IMR-90 (cell line): ENCODE data around the gene COL15A1. TPM values are rescaled to one million over a fixed set of nuclear protein-coding genes. Genes with fewer than 3 reads are reported as not detected.

Source experiments
- ATAC-seq: fragments of 200-7000 bp; cut with Tn5 transposase; 2 replicates; pipeline ENCODE4 v1.9.1; 2020; ENCODE audit warnings: low read depth, mild to moderate bottlenecking, moderate library complexity
- BruUV-seq: library from RNA; stranded (reverse); fragments of 400-500 nt; replicated peaks from 2 replicates; lab custom pipeline; 2021; lab: Mats Ljungman, UMichigan
- CTCF ChIA-PET: fragments of 300-600 bp; formaldehyde crosslinking; extraction: SDS; loops from one replicate; lab custom pipeline; 2021; ENCODE audit warnings: antibody characterized with exemption; lab: Yijun Ruan, JAX
- POLR2A ChIA-PET: fragments of 300-600 bp; sonication (Branson Sonifier 250); formaldehyde crosslinking; loops from one replicate; lab custom pipeline; 2022; ENCODE audit warnings: antibody characterized with exemption; ENCODE audit not compliant: unreplicated experiment; lab: Charles Lee
- DNase-seq: peaks from one replicate; pipeline ENCODE4 v3.0.0; 2013
- H2AFZ ChIP-seq: replicated peaks from 2 replicates; pipeline ENCODE3; 2013; ENCODE audit warnings: low read length, mild to moderate bottlenecking; ENCODE audit not compliant: poor library complexity
- H2AK5ac ChIP-seq: 2 replicates; pipeline ENCODE4 v1.6.1; 2013; ENCODE audit warnings: low read depth, low read length, inconsistent platforms
- H2AK9ac ChIP-seq: replicated peaks from 2 replicates; pipeline ENCODE3; 2013; ENCODE audit warnings: mild to moderate bottlenecking, low read depth, low read length, moderate library complexity; ENCODE audit not compliant: poor library complexity
- H2BK120ac ChIP-seq: 2 replicates; pipeline ENCODE4 v1.6.1; 2013; ENCODE audit warnings: low read depth, low read length, inconsistent platforms
- H2BK15ac ChIP-seq: 3 replicates; pipeline ENCODE4 v1.6.1; 2013; ENCODE audit warnings: low read depth, low read length, inconsistent platforms
- H2BK20ac ChIP-seq: 2 replicates; pipeline ENCODE4 v1.6.1; 2013; ENCODE audit warnings: low read depth, mild to moderate bottlenecking, inconsistent platforms, low read length, moderate library complexity
- H2BK5ac ChIP-seq: 2 replicates; pipeline ENCODE4 v1.6.1; 2013; ENCODE audit warnings: mild to moderate bottlenecking, low read depth, low read length, inconsistent platforms; ENCODE audit not compliant: poor library complexity, severe bottlenecking
- H3K14ac ChIP-seq: replicated peaks from 2 replicates; pipeline ENCODE4 v1.6.1; 2013; ENCODE audit warnings: low read depth, low read length, inconsistent platforms
- H3K18ac ChIP-seq: 2 replicates; pipeline ENCODE4 v1.6.1; 2013; ENCODE audit warnings: low read depth, low read length, control low read depth
- H3K23ac ChIP-seq: 2 replicates; pipeline ENCODE4 v1.6.1; 2013; ENCODE audit warnings: low read depth, low read length, inconsistent platforms
- H3K27ac ChIP-seq: 2 replicates; pipeline ENCODE4 v1.5.1; 2013; ENCODE audit warnings: mild to moderate bottlenecking, control low read depth, low read length; ENCODE audit not compliant: insufficient read depth
- H3K27me3 ChIP-seq: 2 replicates; pipeline ENCODE4 v1.6.1; 2013; ENCODE audit warnings: low read length; ENCODE audit not compliant: control insufficient read depth, insufficient read depth
- H3K36me3 ChIP-seq: 2 replicates; pipeline ENCODE4 v1.6.1; 2013; ENCODE audit warnings: low read length, mixed read lengths; ENCODE audit not compliant: control insufficient read depth, insufficient read depth
- H3K4ac ChIP-seq: 2 replicates; pipeline ENCODE4 v1.6.1; 2013; ENCODE audit warnings: low read depth, low read length, inconsistent platforms
- H3K4me1 ChIP-seq: 2 replicates; pipeline ENCODE4 v1.6.1; 2013; ENCODE audit warnings: low read length, mixed read lengths; ENCODE audit not compliant: control insufficient read depth, insufficient read depth
- H3K4me2 ChIP-seq: 2 replicates; pipeline ENCODE4 v1.6.1; 2013; ENCODE audit warnings: low read depth, mild to moderate bottlenecking, control low read depth, low read length, moderate library complexity
- H3K4me3 ChIP-seq: 2 replicates; pipeline ENCODE4 v1.5.1; 2013; ENCODE audit warnings: low read depth, mild to moderate bottlenecking, control low read depth, low read length, moderate library complexity; ENCODE audit not compliant: insufficient read depth
- H3K56ac ChIP-seq: 2 replicates; pipeline ENCODE4 v1.6.1; 2013; ENCODE audit warnings: low read length, inconsistent platforms; ENCODE audit not compliant: insufficient read depth; ENCODE audit errors: extremely low read depth
- H3K79me1 ChIP-seq, 2 experiments: 2 replicates each; pipeline ENCODE4 v1.6.1; 2013; ENCODE audit warnings: low read length in 2 of 2, inconsistent platforms in 1 of 2, low read depth in 1 of 2
- H3K9ac ChIP-seq: 2 replicates; pipeline ENCODE4 v1.6.1; 2013; ENCODE audit warnings: low read depth, low read length, control low read depth
- H3K9me1 ChIP-seq: 2 replicates; pipeline ENCODE4 v1.6.1; 2013; ENCODE audit warnings: low read length, inconsistent platforms; ENCODE audit not compliant: insufficient read depth
- H3K9me3 ChIP-seq: 2 replicates; pipeline ENCODE4 v1.6.1; 2013; ENCODE audit warnings: low read length; ENCODE audit not compliant: control insufficient read depth, insufficient read depth
- H4K20me1 ChIP-seq: 2 replicates; pipeline ENCODE4 v1.6.1; 2013; ENCODE audit warnings: low read length, inconsistent platforms; ENCODE audit not compliant: insufficient read depth
- H4K5ac ChIP-seq: 2 replicates; pipeline ENCODE4 v1.6.1; 2013; ENCODE audit warnings: mild to moderate bottlenecking, low read depth, low read length, control low read depth
- H4K8ac ChIP-seq, 2 experiments: 2 replicates each; pipeline ENCODE4 v1.6.1; 2013; ENCODE audit warnings: low read depth in 2 of 2, low read length in 2 of 2, control low read depth in 1 of 2, inconsistent platforms in 1 of 2
- H4K91ac ChIP-seq: 2 replicates; pipeline ENCODE4 v1.6.1; 2013; ENCODE audit warnings: low read depth, low read length, inconsistent platforms; ENCODE audit not compliant: insufficient read depth
- RFX5 ChIP-seq: IDR thresholded peaks from 2 replicates; pipeline ENCODE4 v1.8.0; 2012; ENCODE audit warnings: low read depth, mild to moderate bottlenecking, low read length, moderate library complexity
- WGBS, 2 experiments: methylation state at CpG; one replicate each; pipeline versions ENCODE4 v1.1.5 to v1.1.7; 2013; ENCODE audit warnings: missing lambda C conversion rate in 2 of 2; ENCODE audit not compliant: insufficient read length in 1 of 2; ENCODE audit errors: extremely low coverage in 2 of 2; 5-methylcytosine and 5-hydroxymethylcytosine counted together
- dilution Hi-C: fragments of 300-500 bp; cut with HindIII; formaldehyde crosslinking; loops from one replicate; pipeline ENCODE4 v1.14.3; 2018; ENCODE audit warnings: low sequenced_read_pairs; ENCODE audit not compliant: unreplicated experiment
- in situ Hi-C: fragments of 300-500 bp; cut with MboI; formaldehyde crosslinking; loops from 3 replicates; pipeline ENCODE4 v1.14.3; 2019; ENCODE audit warnings: low sequenced_read_pairs, inconsistent platforms, mixed read lengths
- intact Hi-C: fragments of 100-400 bp; cut with micrococcal nuclease; formaldehyde crosslinking; loops from 2 replicates; pipeline ENCODE4 v1.10.0; 2022
- polyA plus RNA-seq, 3 experiments: library from polyadenylated mRNA; depleted of rRNA; stranded (reverse); fragments of >200 nt; gene quantifications; 2 replicates each; pipeline ENCODE4 v1.2.3, GENCODE V29; 2012; ENCODE audit warnings: low replicate concordance in 1 of 3
- total RNA-seq: library from RNA; depleted of rRNA; stranded (reverse); fragments of >200 nt; gene quantifications from 2 replicates; pipeline ENCODE4 v1.2.3, GENCODE V29; 2012
- TF ChIP-seq, protein P1 (sequence below): fragments of 150-350 bp; IDR thresholded peaks from 2 replicates; pipeline ENCODE4 v1.6.1; 2017; ENCODE audit warnings: mild to moderate bottlenecking, antibody characterized with exemption, low read length, low read depth

The COL15A1 gene
- total and polyA plus RNA-seq, 2 of the 4 experiments (the other 2 are of a cell fraction), result 2.2 to 3.7 TPM

DNA sequence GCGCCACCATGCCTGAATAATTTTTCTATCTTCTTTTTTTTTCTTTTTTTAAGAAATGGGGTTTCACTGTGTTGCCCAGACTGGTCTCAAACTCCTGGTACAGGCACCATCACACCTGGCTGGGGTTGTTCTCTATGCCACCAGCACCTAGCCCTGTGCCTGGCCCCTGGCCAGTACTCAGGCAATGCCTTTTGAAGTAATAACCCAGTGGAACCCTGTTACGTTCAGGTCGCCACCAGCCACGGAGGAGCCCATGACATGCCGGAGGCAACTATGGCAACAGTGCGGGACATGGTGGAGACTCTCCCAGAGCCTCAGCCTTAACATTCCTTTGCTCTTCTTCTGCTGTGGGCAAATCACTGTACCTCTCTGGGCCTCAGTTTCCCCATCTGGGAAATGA lies 14.1 kb downstream of the COL15A1 start:
- Histone ChIP-seq H2BK20ac (peak overlapping the region; percentile 99), H3K27ac (peak overlapping the region; percentile 96), H3K79me1 (peaks cover 12 to 52% of the 10 kb centered on the region in 2 experiments; a peak in 3 of 4 replicates), H3K4ac (peak overlapping the region; percentile 98), H3K4me2 (peak overlapping the region; percentile 11), H3K23ac (peak overlapping the region; percentile 91), H3K56ac (peak overlapping the region; percentile 89), H2AK5ac (peak overlapping the region; percentile 94), H4K8ac (peak overlapping the region; percentile 67 to 91), H4K20me1 (no peaks in the 10 kb centered on the region), H2BK15ac (peak overlapping the region; percentile 48; the same call in 2 of the 3 replicates), H3K27me3 (no peaks in the 10 kb centered on the region), H3K18ac (peak overlapping the region; percentile 91), H3K9ac (peak overlapping the region; percentile 66), H4K91ac (peak overlapping the region; percentile 96), H3K4me1 (peaks cover 31% of the 10 kb centered on the region), H3K36me3 (peaks cover 6% of the 10 kb centered on the region; the same call in 1 of the 2 replicates), H2AFZ (peak overlapping the region; percentile 7), H4K5ac (peak overlapping the region; percentile 28), H2BK120ac (peak overlapping the region; percentile 99), H2AK9ac (peak overlapping the region; percentile 76), H2BK5ac (peak overlapping the region; percentile 96), H3K9me3 (peaks cover 7% of the 10 kb centered on the region), H3K14ac (peak overlapping the region; percentile 96), H3K9me1 (peaks cover 35% of the 10 kb centered on the region), H3K4me3 (no peak overlapping the region)
- no peak; the same call in 1 of the 2 replicates for ATAC-seq
- dilution Hi-C loops, result no loop called here
- BruUV-seq, result no TSS peak
- POLR2A ChIA-PET, result interaction anchor here (1.8 kb wide), 1 partner anchor 10 kb away, joined by 5 read pairs; no protein-coding TSS in a partner anchor
- WGBS, 2 experiments, result 97% methylated on average over 5 of the region's 6 CpGs; no CpG with 5 or more reads in 1 of the 2 experiments
- TF ChIP-seq, protein P1, sequence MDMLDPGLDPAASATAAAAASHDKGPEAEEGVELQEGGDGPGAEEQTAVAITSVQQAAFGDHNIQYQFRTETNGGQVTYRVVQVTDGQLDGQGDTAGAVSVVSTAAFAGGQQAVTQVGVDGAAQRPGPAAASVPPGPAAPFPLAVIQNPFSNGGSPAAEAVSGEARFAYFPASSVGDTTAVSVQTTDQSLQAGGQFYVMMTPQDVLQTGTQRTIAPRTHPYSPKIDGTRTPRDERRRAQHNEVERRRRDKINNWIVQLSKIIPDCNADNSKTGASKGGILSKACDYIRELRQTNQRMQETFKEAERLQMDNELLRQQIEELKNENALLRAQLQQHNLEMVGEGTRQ, result no peak
- TF ChIP-seq RFX5, result no peak
- in situ Hi-C loops, result no loop called here
- CTCF ChIA-PET, result interaction anchor here (0.7 to 1.3 kb wide), 2 partner anchors 43 to 97 kb away, joined by 3 to 4 read pairs; no protein-coding TSS in a partner anchor
- DNase-seq, result no peak
- intact Hi-C loops, result loop anchor here (1.0 kb wide), 1 partner anchor 97 kb away; no protein-coding TSS in a partner anchor
